GM18505 (cell line): ENCODE data around the gene TBC1D3B.
"Not testable (repeated sequence)": the region's sequence is repeated elsewhere in the genome, so short reads cannot be mapped to it uniquely, and the experiment has no call there.

Source experiments
- ATAC-seq: cut with Tn5 transposase; IDR thresholded peaks from one replicate; pipeline ENCODE4 v1.9.1; 2021; ENCODE audit not compliant: unreplicated experiment
- POLR2A ChIP-seq: IDR thresholded peaks from 4 replicates; pipeline ENCODE4 v1.6.1; 2011; ENCODE audit warnings: borderline replicate concordance; ENCODE audit not compliant: insufficient read depth, insufficient read length; ENCODE audit errors: extremely low read depth

TBC1D3B gene

DNA sequence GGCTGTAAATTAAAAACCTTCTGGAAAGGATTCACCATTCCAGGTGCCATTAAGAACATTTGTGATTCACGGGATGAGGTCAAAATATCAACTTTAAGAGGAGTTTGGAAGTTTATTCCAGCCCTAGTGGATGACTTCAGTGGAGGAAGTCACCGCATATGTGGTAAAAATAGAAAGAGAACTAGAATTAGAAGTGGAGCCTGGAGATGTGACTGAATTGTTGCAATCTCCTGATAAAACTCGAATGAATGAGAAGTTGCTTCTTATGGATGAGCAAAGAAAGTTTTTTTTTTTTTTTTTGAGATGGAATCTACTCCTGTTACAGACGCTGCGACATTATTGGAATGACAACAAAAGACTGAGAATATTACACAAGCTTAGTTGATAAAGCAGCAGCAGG, 46.1 kb downstream of the TBC1D3B start:
- no peak for ATAC-seq

DNA sequence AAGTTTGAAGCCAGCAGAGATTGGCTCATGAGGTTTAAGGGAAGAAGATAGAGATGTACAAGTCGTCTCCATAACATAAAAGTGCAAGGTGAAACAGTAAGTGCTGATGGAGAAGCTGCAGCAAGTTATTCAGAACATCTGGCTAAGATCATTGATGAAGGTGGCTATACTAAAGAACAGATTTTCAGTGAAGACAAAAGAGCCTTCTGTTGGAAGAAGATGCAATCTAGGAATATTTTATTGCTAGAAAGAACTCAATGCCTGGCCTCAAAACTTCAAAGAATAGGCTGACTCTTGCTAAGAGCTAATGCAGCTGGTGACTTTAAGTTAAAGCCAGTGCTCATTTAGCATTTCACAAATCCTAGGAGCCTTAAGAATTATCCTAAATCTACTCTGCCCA, 46.8 kb downstream of the TBC1D3B start:
- ATAC-seq, result no peak
- TF ChIP-seq POLR2A, result no peak

More for the DNA sequence above, 46.1 kb downstream of the TBC1D3B start:
- TF ChIP-seq POLR2A, result no peak

DNA sequence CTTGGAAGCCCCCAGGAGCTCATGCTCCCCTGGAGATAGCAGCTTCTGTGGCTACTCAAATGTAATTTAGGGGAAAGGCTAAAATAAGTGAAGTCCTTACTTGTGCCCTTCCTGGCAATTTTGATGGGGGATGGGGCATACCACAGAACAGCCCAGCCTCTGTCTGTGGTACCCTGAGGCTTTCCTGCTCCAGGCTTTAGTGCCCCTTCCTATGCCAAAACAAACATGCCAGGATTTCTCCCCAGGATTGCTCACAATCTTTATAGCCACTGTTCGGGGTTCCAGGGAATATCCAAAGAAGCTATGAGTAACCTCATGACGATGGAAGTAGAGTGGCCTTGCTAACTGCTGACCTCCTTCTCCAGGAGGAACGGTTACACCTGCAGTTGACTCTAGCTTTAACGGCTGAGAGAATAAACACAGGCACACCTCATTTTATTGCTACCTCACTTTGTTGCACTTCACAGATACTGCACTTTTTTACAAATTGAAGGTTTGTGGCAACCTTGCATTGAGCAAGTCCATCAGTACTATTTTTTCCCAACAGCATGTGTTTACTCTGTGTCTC, 47.9 kb downstream of the TBC1D3B start:
- ATAC-seq, result no peak
- no peak for TF ChIP-seq POLR2A

DNA sequence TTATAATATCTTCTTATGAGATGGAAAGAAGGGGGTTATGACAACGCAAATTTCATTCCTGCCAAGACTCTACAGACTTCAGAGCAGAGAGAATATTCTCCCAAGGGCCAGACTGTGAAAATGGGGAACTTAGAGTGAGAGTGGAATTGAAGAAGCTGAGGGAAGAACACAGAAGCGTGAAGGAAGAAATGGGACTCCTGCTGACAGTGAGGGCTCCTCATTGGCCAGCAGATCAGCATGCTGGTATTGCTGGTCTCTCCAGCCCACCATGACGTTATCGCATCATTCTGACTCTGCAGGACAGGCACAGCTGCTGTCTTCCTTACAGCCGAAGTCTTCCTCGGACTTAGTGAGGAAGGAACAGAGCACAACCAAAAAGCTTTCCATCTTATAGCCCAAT, 48.5 kb downstream of the TBC1D3B start:
- TF ChIP-seq POLR2A, result no peak
- no peak for ATAC-seq

DNA sequence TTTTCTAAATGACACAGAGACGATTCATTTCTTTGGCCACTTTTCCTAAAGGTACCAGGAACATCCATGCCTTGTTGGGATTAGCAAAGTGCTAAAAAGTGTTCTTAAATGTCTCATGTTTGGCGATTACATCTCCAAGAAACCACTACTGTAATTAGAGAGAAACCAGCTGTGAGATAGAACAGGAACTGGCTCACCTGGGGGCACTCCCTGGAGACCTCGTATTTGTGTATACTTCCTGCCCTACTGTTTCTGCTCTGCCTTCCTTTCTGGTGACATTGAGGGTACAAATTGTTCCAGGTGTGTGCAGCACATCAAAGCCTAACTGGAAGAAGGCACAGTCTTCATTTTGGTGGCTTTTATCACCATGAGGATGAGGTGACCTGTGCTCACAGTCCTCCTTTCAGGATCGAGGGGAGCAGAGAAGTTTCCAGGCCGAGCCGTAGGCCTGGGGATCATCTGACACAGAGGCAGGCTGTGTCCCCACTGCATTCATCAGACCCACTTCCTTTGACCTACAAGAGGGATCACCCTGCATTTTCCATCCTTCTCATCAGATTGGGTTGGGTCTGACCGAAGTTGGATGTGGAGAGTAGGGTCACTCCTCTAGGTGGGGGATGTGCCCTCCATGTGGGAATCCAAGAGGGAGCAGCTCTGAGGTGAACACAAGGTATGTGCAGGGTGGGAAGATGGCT, 49.1 kb downstream of the TBC1D3B start:
- no peak for TF ChIP-seq POLR2A
- peak; percentile 69 for ATAC-seq

DNA sequence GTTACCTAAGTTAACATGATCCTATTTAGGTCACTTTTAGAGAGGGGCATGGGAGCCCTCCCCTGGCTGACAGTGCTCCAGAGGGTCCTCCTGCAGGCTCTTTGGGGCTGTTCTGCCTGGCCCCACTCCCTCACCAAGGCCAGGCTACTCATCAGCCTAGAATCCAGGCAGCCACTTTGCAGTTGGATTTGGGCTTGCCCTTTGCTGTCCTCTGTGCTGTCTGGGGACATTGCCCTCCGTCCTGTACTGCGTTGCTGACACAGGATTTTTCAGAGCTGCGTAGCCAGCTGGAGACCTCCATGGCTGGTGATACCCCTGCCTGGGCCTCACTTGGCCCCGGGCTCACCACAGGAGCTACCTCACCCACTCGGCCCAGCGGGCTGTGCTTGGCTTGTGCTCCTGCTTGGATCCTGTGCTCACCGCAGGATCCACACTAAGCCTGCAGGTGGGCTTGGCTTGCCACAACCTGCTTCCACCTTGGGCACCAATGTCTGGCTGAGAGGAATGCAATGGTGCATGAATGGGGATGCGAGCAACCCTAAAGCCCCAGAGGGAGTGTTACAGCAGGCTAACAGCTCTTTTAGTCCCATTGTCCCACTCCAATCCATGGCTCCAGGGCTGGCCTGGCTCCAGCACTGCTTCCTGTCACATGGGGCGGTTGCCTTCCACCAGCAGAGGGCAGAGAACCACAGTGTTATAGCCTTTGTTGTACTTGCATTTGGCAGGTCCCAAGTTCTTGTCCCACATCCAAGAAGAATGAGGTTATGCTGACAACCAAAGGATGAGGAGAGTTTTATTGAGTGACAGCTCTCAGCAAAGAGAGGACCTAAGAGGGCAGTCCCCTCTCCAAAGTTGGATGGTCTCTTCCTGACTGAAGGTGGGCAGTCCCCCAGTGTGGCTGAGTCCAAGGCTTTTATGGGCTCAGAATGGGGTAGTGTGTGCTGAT, 51.3 kb downstream of the TBC1D3B start:
- no peak for TF ChIP-seq POLR2A
- no peak for ATAC-seq

DNA sequence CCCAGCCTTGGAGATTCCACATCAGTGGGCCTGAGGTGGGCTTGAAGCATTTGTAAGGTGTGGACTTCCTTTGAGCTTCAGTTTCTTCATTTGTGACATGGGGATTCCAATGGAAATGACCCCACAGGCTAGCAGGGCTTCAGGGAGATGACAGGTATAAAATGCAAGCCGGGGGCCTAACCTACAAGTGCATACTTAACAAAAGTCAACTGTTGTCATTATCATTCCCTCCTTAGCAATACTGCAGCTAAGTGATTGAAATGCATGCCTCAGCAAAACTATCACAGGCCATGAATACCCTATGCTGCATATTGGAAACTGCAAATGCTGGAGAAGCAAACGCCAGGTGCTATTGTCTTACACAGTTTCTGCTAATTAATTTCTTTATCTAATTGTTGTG, 53.0 kb downstream of the TBC1D3B start:
- TF ChIP-seq POLR2A, result no peak
- no peak for ATAC-seq

DNA sequence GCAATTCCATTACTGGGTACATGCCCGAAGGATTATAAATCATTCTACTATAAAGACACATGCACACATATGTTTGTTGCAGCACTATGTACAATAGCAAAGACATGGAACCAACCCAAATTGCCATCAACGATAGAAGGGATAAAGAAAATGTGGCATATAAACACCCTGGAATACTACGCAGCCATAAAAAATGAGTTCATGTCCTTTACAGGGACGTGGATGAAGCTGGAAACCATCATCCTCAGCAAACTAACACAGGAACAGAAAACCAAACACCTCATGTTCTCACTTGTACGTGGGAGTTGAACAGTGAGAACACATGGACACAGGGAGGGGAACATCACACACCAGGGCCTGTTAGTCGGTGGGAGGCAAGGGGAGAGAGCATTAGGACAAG, 55.3 kb downstream of the TBC1D3B start:
- ATAC-seq, result not testable (repeated sequence)

DNA sequence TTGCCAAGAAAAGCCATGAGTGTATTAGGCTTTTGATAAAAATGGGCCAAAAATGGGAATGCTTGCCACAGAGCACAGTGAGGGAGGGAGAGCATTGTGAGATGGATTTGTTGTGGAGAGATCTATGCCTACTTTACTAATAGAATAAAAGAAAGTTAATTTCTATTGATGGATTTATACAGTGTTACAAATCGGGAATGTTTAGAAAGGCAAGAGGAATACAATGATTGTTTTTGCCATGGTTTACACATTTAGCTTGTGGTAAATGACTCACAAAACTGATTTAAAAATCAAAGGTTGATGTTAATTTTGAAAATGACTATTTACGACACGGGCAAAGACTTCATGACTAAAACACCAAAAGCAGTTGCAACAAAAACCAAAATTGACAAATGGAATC, 56.2 kb downstream of the TBC1D3B start:
- TF ChIP-seq POLR2A, result no peak
- ATAC-seq, result no peak

DNA sequence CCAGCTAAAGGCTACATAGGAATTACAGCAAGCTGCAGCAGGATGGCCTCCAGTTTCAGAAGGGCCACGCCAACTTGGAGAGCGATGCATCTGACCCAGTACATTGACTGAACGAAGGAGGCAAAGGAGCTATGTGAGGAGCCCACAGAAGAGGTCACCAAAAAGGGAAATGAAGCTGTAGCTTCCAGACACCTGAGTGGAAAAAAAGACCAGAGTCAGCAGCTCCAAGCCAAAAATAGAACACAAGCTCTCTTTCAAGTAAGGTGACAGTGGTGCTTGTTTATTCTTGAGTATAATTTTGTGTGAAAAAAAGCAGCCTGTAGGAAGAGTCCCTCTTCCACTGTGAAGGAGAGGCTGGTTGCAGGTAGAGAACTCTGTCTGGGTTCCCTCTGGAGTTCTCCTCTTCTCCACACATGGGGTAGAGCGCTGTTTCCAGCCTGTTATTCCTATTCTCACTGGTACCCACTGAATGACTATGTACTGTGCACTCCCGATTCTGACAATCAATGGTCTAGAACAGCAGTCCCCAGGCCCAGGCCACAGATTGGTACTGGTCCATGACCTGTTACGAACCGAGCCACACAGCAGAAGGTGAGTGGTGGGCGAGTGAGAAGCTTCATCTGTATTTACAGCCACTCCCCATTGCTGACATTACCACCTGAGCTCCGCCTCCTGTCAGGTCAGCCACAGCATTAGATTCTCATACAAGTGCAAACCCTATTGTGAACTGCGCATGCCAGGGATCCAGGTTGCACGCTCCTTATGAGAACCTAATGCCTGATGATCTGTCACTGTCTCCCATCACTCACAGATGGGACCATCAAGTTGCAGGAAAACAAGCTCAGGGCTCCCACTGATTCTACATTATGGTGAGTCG, 57.7 kb downstream of the TBC1D3B start:
- ATAC-seq, result no peak
- no peak for TF ChIP-seq POLR2A

DNA sequence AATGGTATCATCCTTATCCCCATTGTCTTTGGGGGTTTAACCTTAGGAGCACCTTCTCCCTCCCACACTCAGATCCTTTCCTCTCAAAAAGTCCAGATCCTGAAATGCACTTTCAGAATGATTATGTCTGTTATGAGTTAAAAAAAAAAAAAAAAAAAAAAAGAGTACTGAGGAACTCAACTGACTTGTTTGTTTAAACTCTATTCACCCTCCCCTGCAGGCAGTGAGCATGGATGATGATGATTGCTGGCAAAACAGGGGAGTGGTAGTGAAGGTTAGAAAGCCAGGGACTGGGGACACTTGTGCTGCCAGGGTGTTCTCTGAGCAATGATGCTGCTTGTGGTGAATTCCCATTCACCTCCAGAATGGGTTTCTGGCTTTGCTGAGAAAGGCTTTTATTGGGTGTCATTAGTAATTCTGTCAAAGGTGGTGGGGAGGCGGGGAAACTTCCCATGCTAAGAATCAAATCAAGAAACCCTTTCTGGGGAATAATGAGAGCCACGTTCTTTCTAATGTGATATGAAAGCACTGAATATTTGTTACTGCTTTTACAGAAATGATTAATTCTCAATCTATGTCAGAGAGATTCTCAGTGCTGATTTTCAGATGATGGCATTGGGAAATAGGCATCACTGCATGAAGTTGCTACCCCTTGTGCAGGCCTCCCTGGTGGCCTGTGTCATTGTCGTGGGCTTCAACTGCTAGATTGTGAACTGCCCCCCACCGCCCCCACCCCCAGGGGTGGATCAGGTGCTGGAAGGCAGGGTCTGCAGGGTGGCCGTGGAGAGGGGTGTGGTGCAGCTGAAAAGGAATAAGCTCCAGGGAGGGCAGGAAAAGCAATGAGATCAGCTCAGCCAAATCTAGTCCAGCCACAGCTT, 58.7 kb downstream of the TBC1D3B start:
- ATAC-seq, result no peak
- TF ChIP-seq POLR2A, result no peak
